Measurements from ENCODE around the gene CTSH.
"Not testable (repeated sequence)": the region's sequence is repeated elsewhere in the genome, so short reads cannot be mapped to it uniquely, and the experiment has no call there.

Gene CTSH

DNA sequence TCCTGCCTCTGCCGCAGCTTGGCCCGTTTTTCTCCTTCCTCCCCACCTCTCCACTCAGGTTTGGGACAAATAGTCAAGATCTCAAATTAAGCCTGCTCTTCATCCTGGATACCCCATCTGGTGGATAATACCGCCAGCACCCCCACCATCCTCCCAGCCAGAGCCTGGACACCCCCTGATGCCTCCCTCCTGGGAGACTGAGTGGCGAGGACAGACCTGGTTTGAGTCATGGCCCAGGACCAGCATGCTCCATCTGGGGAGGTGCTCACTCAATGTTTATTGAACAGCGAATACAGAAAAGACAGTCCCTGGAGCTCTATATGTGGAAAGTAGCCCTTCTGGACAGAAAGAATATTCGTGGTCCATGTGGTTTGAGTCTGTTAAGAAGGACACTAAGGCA is 23.3 kb downstream of the CTSH start:
- no peak for DNase-seq

- no peak for DNase-seq
Observed at GRCh38 chr15:78917888-78918287, 27.0 kb downstream of the CTSH start.

DNA sequence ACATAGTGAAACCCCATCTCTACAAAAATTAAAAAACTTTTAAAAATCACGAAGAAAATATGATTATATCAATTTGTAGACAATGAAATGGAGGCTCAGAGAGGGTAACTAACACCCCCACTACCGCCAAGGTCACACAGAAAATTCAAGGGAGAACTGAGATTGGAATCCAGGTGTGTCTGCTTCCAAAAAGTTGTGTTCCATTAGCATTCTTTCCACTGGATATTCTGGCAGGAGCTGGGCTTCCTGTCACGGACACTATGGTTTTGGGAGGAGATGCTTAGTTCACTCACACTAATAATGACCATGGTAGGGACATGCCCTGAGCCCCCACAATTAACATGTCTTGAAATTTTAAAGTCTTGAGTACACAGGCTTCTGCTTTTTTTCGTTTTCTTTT is 28.8 kb downstream of the CTSH start:
- DNase-seq, result no peak

DNA sequence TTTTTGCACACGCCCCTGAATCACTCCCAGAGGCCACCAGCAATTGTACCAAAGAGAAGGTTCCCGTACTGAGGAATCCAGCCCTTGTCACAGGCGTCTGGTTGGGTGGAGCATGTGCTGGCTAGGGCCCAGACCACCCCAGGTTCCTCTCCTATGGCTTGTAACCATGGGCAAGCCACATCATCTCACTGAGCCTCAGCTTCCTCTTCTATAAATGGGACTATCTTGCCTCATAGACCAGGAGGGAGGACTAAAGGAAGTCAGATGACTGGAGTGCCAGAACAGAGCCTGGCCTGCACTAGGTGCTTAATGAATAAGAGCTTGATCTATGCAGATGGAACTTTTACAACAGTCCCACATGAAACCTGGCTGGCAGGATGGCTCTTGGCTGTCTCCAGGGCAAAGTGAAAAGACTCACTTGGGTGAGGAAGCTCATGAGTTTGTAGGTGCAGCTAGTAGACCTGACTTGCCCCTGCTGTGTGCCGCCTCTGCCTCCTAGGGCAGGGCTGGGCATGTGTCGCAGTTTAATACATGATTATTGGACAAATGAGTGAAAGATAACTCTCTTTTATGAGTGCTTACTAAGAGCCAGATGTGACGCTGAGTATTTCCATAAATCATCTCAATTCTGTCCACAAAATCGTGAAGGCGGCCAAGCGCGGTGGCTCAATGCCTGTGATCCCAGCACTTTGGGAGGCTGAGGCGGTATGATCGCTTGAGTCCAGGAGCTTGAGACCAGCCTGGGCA is 29.3 kb downstream of the CTSH start:
- DNase-seq, result peak; percentile 32

DNA sequence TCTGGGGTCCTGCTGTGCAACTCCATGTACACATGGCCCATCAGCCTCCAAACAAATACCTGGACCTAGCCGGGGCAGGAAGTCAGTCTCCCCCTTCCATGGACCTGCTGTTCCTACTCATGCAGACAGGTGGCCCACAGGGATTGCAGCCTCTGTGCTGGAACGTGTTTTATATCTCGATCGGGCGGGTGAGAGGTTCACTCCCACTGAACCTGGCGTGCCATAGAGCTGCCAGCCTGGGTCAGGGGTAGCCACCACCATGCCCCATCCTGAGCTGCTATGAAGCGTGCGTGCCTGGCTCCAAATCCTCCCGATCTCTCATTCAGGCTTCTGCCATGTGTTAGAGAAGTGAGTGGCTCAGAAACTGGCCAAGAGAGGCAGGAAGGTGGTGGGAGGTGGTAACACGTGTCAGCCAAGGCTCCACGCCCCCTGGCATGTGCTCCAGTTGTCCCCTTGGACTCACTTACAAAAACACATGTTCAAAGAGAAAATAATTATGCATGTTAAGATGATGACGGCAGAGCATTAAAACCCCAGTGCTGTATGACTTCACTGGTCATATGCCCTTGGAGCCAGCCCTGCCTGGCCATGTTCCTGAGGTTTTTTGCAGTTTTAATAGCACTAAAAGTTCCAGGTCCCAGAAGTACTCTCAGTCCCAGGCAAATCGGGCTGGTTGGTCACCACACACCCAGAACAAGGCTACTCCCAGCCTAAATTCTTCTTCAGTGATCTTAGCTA is 30.6 kb downstream of the CTSH start:
- DNase-seq, result no peak

- no peak for DNase-seq
Observed at GRCh38 chr15:78913012-78913411, 31.8 kb downstream of the CTSH start.

DNA sequence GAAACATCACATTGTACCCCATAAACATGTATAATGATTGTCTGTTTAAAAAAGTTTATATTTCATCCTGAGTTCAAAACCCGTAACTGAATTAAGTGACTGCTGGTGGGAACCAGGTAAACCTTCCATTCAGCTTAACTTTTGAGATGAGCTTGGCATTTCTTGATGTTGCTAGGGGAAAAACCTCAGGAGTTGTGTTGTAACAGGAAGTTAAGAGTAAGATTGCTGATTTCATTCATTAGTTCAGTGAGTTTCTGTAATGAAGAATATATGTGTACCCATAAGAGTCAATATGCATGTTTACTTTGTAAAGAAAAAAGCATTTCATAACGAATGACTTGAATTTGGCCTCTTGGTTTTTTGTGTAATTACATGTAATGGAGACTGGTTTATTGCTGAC is 32.5 kb downstream of the CTSH start:
- no peak for DNase-seq

GRCh38 chr15:78910271-78910670 is 34.6 kb downstream of the CTSH start:
- DNase-seq, result no peak

DNA sequence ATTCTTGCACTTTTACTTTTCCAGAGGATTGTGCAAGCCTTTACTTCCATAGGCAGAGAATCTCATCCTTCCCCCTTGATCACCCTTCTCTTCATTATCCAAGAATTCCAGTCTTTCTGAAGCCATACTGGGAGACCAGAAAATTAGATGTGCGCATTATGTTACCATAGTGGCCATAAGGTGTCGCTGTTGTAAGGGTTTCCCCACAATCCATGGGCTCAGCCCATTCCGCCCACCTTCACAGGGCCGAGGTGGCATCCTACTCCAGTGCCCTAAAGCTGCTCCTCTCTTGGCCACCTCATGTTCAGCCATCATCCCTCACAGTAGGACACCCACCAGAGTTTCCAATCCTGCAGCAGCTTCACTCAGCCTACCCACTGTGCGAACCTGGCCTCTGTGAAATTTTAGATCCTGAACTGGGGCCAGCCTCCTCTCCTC is 35.0 kb downstream of the CTSH start:
- DNase-seq, result peak; percentile 57

DNA sequence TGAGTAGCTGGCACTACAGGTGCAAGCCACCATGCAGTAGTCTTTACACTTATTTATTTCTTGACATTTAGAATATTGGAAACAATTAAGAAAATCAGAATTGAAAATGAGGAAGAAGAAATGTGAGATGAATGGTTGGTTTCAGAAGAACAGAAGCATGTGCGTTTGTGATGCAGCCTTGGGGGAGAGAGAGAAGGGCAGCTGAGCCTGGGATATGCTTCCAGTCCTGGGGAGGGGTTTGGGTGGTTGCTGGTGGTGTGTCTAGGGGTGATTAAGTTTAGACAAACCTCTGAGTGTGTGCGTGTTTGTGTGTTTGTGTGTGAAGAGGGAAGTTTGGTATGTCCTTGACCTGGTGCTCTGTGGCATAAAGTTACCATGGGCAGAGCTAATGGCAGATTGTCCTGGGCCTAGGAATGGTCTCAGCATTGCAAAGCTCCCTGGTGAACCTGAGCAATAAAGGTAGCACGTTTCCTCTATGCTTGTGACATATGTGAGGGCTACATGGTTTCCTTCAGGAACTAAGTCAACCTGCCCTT is 35.6 kb downstream of the CTSH start:
- DNase-seq, result no peak

DNA sequence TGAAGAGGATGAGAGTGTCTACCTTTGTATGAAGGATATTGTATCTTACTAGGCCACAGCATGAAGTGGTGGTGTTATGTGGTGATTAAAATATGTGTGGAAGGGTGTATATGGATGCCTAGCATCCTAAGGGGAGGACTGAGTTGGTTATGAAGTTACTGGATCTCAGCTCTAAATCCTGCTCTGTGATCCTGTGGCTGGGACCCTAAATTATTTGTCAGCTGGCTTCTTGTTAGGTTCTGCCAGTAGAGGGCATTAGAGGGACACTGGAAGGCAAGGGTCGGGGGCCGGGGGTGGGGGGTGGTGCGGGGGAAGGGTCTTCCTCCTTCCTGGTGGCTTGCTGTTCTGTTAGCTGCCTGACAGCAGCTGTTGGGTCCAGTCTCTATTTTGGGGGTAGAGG is 37.3 kb downstream of the CTSH start:
- no peak for DNase-seq

DNA sequence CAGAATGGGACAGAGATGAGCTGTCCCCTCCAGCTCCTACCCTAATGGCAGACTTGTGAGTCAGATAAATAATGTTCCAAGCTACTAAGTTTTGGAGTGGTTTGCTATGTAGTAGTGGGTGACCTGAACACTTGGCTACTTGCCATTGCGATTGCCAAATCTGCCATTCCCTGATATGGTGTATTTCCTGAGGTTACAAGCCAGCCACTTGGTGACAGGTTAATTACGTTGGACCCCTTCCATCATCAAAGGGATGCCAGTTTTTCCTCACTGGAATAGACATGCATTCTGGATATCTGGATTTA is 38.6 kb downstream of the CTSH start:
- peak; percentile 38 for DNase-seq

- no peak for DNase-seq
Observed at GRCh38 chr15:78904599-78905358, 40.1 kb downstream of the CTSH start.

DNA sequence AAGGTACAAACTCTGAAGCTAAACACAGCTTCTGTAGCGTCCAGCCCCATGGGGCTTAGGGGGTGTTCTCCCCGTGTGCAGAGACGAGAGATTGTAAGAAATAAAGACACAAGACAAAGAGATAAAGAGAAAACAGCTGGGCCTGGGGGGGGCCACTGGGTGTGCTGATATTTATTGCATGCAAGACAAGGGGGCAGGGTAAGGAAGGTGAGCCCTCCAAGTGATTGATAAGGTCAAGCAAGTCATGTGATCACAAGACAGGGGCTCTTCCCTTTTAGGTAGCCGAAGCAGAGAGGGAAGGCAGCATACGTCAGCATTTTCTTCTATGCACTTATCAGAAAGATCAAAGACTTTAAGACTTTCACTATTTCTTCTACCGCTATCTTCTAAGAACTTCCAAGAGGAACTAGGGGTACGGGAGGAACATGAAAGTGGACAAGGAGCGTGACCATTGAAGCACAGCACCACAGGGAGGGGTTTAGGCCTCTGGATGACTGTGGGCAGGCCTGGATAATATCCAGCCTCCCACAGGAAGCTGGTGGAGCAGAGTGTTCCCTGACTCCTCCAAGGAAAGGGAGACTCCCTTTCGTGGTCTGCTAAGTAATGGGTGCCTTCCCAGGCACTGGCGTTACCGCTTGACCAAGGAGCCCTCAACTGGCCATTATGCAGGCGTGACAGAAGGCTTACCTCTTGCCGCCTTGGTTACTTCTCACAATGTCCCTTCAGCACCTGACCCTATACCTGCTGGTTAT is 42.4 kb downstream of the CTSH start:
- not testable (repeated sequence) for DNase-seq

DNA sequence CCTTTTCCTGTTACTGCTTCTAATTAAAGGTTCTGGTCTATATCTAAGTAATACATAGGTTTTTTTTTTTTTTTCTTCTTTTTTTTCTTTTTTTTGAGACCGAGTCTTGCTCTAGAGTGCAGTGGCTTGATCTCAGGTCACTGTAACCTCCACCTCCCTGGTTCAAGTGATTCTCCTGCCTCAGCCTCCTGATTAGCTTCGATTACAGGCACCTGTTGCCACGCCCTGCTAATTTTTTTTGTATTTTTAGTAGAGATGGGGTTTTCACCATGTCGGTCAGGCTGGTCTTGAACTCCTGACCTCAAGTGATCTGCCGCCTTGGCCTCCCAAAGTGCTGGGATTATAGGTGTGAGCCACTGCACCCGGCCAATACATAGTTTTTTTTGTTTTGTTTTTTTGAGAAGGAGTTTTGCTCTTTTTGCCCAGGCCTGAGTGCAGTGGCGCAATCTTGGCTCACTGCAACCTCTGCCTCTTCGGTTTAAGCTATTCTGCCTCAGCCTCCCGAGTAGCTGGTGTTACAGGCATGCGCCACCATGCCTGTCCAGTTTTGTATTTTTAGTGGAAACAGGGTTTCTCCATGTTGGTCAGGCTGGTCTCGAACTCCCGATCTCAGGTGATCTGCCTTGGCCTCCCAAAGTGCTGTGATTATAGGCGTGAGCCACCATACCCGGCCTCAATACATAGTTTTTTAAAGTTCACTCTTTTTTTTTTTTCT is 43.9 kb downstream of the CTSH start:
- not testable (repeated sequence) for DNase-seq

DNA sequence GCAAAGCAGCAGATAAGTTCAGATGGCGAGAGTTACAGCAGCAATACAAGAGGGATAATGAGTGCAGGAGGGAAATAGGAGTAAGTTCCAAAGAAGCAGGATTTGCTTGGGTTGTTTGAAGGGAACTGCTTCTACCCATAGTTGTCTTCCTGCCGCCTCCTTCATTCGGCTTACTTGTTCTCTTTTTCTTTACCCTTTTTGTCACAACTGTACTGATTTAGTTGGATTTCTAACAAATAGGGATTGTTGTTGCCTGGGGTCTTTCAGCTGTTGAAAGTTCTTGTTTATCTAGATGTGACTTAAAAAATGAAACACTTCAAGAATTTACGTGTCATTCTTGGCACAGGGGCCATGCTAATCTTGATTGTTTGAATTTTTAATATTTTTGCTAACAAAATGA is 46.3 kb downstream of the CTSH start:
- DNase-seq, result no peak

DNA sequence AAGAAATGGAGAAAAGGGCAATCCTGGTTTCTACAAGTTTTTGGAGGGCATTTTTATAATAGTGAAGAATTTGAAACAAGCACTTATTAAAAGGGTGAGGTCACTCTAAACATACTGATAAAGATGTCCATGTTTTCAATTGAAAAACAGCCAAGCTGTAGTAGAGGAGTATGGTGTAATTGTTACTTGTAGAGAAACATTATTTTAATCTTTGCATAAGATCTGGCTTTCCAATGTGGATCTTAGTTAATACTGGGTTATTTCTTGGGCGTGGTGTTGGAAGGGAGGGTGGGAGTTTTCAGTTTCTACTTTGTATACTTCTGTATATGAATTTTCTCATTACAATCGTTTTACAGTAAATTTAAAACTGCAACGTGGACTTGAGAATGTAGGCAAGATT is 49.4 kb downstream of the CTSH start:
- DNase-seq, result no peak

GRCh38 chr15:78893538-78893937 is 51.3 kb downstream of the CTSH start:
- no peak for DNase-seq

GRCh38 chr15:78889000-78889399 is 55.8 kb downstream of the CTSH start:
- no peak for DNase-seq

DNA sequence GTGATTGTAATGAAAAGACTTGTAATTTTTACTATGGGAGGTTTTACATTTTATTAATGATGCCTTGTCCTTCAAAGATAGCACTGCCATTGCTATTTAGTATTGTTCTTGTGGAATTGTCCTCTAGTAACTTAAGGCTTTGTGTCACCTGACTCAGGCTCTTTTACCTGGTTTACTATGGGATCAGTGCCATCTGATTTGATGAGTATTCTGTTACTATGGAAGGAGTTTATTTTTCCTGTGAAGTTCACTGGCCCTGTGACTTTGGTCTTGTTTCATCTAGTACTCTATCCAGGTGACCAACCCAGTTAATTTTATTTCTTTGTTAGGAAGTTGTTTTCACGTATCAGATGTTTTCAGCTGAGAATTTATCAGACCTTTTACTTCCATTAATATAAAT is 63.2 kb downstream of the CTSH start:
- DNase-seq, result no peak

DNA sequence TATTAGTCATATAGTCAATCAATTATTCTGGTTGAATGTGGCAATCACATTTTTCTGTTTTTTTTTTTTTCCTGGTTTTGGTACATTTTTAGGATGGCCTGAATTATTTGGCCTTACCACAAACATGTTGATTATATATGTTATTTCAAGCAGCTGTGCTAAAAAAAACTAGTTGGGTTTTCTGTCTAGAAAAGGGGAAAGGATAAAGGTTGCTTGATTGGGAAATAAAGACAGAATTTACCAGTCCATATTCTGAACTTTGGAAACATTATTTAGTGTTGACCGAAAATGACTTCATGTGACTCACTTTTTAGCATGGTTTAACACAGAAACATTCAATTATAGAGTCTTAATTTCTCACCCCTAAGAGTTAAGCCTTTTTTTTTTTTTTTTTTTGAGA is 64.0 kb downstream of the CTSH start:
- DNase-seq, result no peak

DNA sequence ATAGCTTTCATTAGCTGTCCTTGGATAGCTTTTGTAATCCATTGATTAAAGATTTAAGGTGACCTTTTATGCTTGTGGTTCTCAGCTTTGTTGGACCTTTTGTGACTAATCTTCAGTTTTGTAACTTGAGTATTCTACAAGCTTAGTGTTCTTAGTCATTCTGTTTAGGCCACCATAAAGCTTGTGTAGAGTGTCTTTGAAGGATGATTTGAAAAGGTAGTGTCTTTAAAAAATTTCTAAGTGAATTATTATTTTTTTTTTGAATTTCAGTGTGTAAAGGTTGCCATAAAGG is 64.7 kb downstream of the CTSH start:
- no peak for DNase-seq
